Loucy (cell line): ENCODE data around the gene PTS.

Source experiments
- CTCF ChIP-seq: fragments of 200-600 bp; sonication (generic); conservative IDR thresholded peaks from 2 replicates; pipeline ENCODE4 v1.5.1; 2014; ENCODE audit warnings: mild to moderate bottlenecking, antibody characterized with exemption, low read length
- EZH2phosphoT487 ChIP-seq: fragments of 200-600 bp; IDR thresholded peaks from 2 replicates; pipeline ENCODE4 v1.6.1; 2018; ENCODE audit warnings: antibody characterized with exemption, mild to moderate bottlenecking, moderate library complexity, borderline replicate concordance

- TF ChIP-seq CTCF (no peak), EZH2phosphoT487 (no peak)
Measured at GRCh38 chr11:112226831-112227401, 688 bp downstream of the PTS start.
